GM11168 (cell line): ENCODE data around the gene CDH23.
"Not testable (repeated sequence)": the region's sequence is repeated elsewhere in the genome, so short reads cannot be mapped to it uniquely, and the experiment has no call there.

Source experiments
- in situ Hi-C: fragments of 300-500 bp; cut with MboI; formaldehyde crosslinking; loops from one replicate; pipeline ENCODE4 v1.12.0; 2022; ENCODE audit warnings: low sequenced_read_pairs; ENCODE audit not compliant: unreplicated experiment

CDH23 gene

DNA sequence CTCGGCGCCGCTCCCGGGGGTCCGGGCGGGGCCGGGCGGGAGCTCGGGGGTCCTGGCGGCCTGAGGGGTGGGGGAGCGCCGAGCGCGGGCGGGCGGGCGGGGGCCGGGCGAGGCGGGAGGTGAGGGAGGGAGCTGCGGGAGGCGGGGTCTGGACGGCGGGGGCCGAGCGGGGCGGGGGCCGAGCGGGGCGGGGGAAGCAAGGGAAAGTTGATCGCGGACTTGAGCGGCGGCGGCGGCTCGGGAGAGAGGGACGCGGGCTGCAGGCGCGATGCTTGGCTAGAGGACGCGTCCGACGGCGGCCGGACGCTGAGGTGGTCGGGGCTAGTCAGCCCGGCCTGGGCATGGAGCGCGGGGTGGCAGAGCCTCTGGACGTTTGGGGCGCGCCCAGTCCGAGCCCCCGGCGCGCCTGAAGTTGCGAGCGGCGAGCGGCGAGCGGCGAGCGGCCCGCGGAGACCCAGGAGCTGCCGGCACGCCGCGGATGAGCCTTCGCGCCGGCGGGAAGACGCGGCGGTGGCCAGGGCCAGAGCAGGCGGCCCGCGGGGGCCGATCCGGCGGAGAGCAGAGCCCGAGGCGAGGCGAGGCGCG lies at the start of gene CDH23:
Gene CDH23, plus strand, starts transcription at position 210 of the 585 bp plus-strand sequence. CDS start 42,912 bp downstream, outside the sequence.
- in situ Hi-C loops: no loop called here

DNA sequence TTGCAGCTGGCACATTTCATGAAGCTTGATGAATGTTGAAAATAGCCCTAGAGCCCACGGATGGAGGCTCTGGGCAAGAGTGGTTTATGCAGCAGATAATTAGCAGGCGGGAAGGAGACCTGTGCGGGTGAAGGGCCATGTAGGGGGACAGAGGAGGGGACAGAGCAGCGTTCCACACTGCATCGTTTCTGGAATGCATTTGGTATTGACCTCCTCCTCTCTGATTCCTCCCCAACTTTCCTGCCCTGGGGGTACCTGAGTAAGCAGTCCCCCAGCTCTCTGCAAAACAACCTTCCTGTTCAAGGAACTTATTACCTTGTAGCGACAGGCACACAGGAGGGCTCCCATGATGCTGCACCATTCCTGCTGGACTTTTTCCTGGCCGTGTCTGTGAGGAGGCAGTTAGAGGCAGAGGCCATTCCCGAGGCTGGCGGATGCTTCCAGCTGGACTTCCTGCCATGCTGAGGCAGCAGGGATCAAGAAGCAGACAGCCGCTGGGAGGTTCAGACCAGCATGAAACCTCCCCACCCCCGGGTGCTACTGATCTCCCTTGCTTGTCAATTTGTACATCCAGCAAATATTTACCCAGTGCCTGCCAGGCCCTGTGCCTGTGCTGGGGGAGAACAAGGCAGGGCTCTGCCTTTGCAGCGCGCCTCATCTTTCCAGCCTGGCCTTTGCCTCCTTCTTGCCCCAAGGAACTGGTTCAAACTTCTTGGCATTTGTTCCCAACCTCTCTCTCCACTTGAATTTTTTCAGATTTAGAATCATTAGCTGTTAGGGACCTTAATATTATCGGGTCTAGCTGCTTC lies 48.9 kb upstream of the CDH23 start:
- in situ Hi-C loops: no loop called here

DNA sequence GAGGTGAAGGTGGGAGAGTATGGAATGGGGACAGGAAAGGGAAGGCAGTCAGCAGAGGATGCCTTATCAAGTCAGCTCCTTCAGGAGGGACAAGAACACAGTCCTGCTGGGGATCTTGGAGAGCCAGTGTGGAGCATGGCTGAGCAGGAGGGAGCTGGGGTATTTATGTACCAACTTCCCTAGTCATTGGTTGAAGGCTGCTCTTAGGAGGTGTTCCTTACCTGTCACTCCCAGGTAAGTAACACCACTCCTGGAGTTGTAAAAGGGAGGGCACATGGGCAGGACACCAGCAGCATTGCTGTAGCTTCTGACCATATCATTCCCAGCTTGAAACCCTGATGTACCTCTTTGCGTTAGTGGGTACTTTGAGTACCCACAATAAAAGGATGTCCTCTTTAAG lies 47.9 kb upstream of the CDH23 start:
- in situ Hi-C loops: no loop called here

DNA sequence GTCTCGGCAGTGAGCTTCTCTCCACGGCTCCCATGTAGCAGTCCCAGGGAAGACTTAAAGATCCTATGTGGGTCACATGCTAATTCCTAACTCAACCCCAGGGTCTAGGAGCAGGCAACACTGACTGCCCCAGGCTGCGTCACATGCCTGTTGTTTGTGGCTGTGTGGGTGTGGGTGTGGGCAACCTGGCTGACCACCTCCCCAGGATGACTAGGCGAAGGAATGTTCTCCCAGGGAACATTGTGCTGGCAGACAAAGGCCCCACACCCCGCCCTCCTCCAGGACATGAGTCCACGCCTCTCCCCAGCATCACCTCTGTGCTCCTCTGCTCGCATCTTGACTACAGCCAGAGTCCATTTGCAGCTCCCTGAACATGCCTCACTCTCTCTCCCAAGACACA lies 47.3 kb upstream of the CDH23 start:
- in situ Hi-C loops: no loop called here

DNA sequence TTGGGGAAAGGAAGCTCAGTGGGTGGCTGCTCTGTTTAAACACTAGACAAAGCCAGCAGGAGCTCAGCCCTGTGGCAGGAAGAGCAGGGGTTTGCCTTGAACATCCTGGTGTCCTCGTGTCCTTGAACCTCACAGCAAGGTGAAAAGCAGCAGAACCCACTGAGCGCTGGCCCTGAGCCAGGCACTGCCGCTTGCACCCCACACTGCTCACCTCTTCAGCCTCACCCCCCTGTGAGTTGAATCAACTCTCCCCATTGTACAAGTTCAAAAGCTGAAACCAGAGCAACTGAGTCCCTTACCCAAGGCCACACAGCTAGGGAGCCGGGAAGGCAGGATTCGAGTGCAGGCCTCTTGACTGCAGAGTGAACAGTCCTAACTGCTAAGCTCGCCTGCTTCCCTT lies 45.6 kb upstream of the CDH23 start:
- in situ Hi-C loops: no loop called here

DNA sequence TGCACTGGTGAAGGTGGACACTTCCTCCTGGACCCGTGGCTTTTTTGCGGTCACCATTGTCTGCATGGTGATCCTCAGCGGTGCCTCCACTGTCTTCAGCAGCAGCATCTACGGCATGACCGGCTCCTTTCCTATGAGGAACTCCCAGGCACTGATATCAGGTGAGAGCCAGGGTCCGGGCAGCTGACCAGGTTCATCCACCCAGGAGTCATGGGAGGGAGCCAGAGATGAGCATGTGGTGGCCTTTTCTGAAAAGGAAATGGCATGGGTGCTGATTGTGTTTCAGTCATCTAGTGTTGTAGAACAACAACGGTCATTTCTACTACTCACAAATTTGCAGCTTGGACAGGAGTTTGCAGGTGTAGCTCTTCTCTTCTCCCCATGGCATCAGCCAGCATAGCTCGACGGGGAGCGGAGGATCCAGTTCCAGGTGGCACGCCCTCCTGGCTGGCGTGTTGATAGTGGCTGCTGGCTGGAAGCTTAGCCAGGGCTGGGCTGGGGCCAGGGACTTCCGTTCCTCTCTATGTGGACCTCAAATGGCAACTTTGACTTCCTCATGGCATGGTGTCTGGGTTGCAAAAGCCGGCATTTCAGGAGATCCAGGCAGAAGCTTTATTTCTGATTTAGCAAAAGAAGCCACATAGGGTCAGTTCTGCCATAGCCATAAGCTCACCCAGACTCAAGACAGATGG lies 44.9 kb upstream of the CDH23 start:
- in situ Hi-C loops: no loop called here

DNA sequence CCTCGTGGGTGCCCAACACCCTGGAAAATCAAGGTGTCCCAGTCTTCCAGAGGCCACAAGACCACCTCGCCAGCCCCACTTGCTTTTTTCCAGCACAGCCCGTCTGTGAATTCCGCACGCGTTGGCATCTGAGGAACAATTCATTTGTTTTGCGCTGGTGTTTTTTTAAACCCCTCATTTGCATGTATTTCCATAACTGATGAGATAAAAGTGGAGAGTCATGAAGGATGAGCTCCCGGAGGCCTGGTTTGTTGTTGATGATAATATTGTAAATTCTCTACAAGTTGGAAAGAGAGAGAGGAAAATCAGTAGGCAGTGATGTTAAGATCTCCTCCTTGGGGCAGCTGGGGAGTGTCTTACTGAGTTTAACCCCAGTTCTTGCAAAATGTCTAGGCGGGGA lies 43.1 kb upstream of the CDH23 start:
- in situ Hi-C loops: no loop called here

DNA sequence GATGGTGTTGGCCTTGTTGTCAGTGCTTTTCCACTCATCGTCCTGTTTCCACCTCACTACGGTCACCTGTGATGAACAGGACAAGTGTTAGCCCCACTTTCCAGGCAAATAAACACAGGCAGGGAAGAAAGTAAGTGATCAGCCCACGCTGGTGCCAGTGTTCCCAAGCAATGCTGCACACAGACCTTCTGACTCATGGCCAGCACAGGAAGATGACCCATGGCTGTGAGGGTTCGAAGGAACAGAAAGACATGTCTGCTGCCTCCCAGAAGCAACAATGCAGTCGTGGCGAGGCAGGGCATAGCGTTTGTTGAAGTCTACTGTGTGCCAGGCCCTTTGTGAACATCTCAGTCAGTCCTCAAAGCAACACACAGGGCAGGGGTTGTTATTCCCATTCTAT lies 41.9 kb upstream of the CDH23 start:
- in situ Hi-C loops: no loop called here

DNA sequence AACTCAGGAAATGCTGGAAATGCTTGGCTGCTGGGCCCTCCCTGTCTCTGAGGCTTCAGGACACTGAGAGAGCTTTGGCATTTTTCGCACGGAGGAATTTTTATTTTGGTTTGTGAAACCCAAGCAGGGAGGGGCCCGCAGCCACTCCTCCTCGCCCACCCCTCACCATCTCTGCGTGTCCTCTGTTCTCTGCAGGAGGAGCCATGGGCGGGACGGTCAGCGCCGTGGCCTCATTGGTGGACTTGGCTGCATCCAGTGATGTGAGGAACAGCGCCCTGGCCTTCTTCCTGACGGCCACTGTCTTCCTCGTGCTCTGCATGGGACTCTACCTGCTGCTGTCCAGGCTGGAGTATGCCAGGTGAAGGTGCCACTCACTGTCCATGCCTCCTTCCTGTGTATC lies 40.8 kb upstream of the CDH23 start:
- in situ Hi-C loops: no loop called here

DNA sequence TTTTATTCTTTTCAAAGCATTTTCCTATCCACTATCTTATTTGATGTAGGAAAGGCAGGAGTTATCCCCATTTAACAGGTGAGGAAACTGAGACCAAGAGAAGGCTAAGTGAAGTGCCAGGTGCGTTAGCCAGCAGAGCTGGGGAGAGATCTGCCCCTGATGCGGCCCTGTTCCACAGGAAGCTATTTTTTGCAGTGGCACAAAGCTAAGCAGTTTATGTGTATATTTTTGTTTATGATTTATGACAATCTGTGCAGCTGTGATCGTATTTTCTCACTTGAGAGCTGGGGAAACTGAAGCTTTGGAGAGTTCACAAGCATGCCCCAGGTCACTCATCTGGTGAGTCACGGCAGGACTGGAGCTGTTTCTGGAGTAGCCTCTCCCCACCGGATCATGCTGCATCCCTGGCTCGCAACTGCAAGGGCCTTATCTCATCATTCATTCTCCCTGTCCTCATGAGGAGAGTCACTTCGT lies 38.9 kb upstream of the CDH23 start:
- in situ Hi-C loops: no loop called here

DNA sequence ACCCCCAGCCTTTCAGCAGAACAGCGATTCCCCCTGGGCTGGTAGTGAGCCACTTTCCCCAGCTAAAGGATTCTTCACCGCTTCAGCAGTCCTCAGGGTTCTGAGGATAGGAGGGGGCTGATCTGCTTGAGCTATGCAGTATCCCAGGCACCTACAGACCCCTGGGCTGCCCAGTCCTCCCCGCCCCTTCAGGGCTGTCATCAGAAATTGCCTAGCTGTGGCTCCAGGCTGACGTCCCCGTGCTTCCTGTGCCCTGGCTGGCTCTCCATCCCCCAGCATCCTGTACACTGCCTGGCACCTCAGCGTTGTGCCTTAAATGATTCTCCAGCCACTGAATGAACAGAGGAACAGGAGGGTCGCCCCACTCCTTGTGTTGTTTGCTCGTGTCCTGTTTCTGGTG lies 38.4 kb upstream of the CDH23 start:
- in situ Hi-C loops: no loop called here

DNA sequence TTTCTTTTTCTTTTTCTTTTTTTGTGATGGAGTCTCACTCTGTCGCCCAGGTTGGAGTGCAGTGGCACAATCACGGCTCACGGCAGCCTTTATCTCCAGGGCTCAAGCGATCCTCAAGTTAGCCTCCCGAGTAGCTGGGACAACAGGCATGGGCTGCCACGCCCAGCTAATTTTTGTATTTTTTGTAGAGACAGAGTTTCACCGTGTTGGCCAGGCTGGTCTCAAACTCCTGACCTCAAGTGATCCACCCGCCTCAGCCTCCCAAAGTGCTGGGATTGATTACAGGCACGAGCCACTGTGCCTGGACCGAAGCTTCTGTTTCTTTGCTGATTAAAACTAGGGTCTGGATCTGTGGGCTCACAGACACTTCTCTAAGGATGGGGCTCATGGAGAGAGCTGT lies 37.8 kb upstream of the CDH23 start:
- in situ Hi-C loops: not testable (repeated sequence)

DNA sequence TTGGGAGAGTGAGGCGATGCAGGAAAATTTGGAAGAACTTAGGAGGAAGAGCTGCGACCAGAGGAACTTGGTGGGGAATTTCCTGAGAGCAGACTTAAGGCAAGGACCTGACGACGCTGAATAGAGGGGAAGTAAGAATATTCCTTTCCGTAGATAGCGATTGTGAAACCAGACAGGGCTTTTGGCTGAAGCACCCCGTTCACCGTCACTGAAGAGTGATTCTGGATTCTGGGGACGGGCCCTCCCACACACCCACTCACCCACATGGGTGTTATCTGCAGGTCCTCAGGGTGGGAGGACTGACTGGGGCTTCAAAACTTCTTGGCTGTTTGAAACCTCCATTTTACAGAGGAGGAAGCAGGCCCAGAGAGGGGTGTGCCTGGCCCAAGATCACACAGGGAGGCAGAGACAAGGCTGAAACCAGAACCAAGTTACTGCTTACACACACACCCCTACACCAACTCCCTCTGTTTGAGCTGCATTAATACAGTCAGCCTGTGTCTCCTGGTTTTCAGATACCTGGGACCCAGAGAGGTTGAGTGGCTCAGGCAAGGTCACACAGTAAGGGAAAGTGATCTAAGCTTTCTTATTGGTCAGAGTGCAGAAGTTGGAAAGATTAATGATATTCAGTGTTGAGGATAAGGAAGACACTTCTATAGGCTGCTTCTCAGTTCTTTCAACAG lies 37.2 kb upstream of the CDH23 start:
- in situ Hi-C loops: no loop called here

DNA sequence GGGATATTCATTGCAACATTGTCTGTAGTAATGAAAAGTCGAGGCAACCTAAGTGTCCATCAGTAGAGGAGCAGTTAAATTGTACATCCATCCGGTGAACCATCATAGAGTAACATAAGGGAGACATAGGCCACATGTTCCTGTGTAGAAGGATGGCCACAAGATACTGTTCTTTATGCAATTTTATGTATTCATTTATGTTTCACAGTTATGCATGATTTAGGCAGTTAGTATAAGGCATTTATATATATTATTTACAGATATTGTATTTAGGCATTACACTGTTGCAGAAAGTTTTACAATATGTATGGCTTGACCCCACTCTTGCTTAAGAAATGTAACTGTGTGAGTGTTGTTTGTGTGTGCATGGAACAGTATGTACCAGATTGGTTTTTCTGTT lies 36.0 kb upstream of the CDH23 start:
- in situ Hi-C loops: no loop called here

DNA sequence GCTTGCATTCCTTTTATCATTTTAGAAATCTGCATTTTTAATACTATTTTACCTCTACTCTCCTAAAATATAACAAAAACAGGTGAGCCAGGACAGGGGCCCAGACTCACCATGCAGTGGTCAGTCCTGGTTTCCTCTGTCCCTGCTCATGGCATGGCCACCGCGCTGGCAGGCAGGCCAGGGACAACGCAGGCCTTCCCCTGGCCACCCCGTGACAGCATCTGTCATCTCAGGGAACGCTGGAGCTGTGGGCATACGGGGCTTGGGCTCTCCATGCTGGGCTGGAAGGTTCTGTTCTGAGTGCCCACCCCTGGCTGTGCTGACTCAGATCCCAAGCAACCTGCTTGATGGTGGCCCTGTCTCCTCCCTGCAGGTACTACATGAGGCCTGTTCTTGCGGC lies 35.1 kb upstream of the CDH23 start:
- in situ Hi-C loops: no loop called here

DNA sequence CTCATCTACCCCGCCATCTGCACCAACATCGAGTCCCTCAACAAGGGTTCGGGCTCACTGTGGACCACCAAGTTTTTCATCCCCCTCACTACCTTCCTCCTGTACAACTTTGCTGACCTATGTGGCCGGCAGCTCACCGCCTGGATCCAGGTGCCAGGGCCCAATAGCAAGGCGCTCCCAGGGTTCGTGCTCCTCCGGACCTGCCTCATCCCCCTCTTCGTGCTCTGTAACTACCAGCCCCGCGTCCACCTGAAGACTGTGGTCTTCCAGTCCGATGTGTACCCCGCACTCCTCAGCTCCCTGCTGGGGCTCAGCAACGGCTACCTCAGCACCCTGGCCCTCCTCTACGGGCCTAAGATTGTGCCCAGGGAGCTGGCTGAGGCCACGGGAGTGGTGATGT lies 34.6 kb upstream of the CDH23 start:
- in situ Hi-C loops: no loop called here

DNA sequence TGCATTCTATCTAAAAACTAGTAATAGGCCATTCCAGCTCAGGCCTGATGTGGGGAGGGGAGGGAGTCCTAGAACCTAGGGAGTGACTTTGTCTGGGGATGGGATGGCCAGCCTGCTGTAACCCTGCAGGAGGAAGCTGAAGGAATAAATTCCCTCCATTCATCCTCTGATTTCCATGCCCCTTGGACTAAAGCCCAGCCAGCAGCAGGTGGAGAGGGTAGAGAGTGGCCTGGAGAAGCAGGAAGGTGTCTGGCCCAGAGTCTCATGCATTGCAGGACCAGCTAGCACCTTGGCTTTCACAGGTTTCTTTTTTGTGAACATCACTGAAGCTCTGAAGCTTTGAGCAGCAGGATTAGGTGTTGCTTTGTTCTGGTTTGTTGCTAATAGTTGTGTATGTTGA lies 32.8 kb upstream of the CDH23 start:
- in situ Hi-C loops: no loop called here

DNA sequence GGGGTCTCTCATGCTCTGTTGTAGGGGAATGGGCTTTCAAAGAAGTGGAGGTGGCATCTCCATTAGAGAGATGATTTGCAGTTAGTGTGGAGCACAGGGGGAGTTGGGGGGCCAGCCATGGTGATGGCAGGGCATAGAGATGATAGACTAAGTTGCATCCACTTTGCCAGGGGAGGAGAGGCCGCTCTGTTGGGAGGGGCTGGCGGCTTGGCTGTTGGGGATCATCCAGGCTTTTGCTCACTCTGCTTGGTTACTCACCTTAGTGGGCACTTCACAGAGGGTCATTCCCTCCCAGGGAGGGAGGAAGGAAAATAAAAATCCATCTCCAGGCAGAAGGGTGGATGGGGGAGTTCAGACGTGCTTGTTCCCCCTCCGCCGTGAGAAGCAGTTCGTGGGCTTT lies 31.4 kb upstream of the CDH23 start:
- in situ Hi-C loops: no loop called here

DNA sequence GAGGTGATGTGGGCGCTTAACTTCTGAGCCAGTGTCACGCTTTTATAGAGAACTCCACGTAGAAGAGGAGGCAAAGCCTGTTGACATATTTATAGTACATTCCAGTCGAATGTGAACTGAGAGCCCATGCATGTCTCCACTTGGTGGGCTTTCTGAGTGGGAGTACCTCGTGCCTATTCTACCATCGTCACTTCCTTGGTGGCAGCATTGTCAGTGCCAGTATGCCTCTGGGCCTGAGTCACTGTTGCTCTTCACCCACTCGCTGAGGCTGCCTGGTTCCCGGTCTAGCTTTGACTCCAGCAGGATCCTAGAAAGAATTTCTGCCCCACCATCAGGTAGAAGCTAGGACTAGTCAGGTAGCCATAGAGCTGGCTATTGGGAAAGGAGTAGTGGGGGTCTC lies 30.0 kb upstream of the CDH23 start:
- in situ Hi-C loops: no loop called here

DNA sequence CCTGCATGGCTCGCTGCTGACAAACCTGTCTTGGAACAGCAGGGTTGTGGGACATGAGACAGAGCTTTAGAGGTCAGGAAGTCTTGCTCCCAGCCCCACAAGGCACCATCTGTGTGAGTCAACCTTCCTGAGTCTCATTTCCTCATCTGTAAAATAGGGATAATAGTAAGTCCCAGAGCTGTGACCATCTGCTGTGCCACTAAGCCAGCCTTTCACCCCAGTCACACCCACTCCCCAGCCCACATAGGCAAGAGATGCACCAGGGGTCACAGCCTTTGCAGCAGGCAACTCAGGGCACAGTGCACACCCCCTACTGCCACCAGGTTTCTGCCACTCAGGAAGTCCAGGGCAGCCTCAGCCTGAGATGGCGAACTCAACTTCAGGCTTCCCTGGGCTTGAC lies 29.4 kb upstream of the CDH23 start:
- in situ Hi-C loops: no loop called here

DNA sequence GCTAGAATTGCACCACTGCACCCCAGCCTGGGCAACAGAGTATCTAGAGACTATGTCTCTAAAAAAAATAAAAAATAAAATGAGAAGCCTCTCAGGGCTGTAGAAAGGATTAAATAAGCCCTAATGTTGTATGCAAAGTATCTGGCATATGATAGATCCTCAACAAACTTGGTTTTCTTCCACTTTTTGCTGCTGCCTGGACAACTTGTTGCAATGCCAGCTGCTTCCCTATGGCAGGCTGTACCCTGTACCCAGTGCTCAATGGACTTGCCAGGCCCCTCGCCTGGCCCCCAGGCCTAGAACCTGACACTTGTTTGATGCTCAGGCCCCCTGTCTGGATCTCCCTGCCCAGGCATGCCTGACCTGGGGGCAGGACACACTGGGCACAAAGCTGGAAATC lies 28.5 kb upstream of the CDH23 start:
- in situ Hi-C loops: no loop called here
